HL-60 (cell line): ENCODE results near the gene SLC12A6.

ENCODE experiments used
- DNase-seq, 2 experiments: peaks; one replicate each; pipeline ENCODE4 v3.0.0-alpha.2; 2010 to 2020; ENCODE audit warnings: low read depth in 1 of 2, low spot score in 1 of 2
- H3K27ac ChIP-seq: fragments of 250-450 bp; sonication (Bioruptor Pico); replicated peaks from 2 replicates; pipeline ENCODE4 v1.5.1; 2020; ENCODE audit warnings: mild to moderate bottlenecking, moderate library complexity
- H3K27me3 ChIP-seq: fragments of 250-450 bp; sonication (Bioruptor Pico); 2 replicates; pipeline ENCODE4 v1.5.1; 2021; ENCODE audit warnings: mild to moderate bottlenecking, moderate library complexity; ENCODE audit not compliant: insufficient read depth, poor library complexity, severe bottlenecking
- H3K4me3 ChIP-seq: replicated peaks from 2 replicates; pipeline ENCODE4 v1.5.1; 2011; ENCODE audit warnings: mild to moderate bottlenecking, control low read depth, low read length; ENCODE audit not compliant: insufficient read depth
- CTCF ChIP-seq: IDR thresholded peaks from one replicate; pipeline ENCODE4 v1.5.1; 2011; ENCODE audit warnings: low read length, control low read depth, inconsistent platforms; ENCODE audit not compliant: insufficient read depth
- GABPA ChIP-seq: IDR thresholded peaks from 2 replicates; pipeline ENCODE4 v1.6.1; 2012; ENCODE audit warnings: low read depth
- POLR2AphosphoS5 ChIP-seq: IDR thresholded peaks from 2 replicates; pipeline ENCODE4 v1.6.1; 2012; ENCODE audit warnings: low read depth
- REST ChIP-seq: IDR thresholded peaks from 2 replicates; pipeline ENCODE4 v1.6.1; 2012; ENCODE audit warnings: low read depth; ENCODE audit not compliant: insufficient replicate concordance
- SPI1 ChIP-seq: IDR thresholded peaks from 2 replicates; pipeline ENCODE4 v1.6.1; 2012; ENCODE audit warnings: low read depth, mild to moderate bottlenecking, borderline replicate concordance

SLC12A6 gene

GRCh38 chr15:34335176-34336032 lies 2.2 kb downstream of the SLC12A6 start:
- Histone ChIP-seq H3K27ac (peak overlapping the region; percentile 90), H3K4me3 (peak overlapping the region; percentile 26), H3K27me3 (no peaks in the 10 kb centered on the region)
- TF ChIP-seq REST (no peak), GABPA (no peak), POLR2AphosphoS5 (no peak), SPI1 (no peak), CTCF (no peak)
- DNase-seq, result peak in 1 of 2 experiments; percentile 61

GRCh38 chr15:34334672-34335071 lies 2.9 kb downstream of the SLC12A6 start:
- TF ChIP-seq SPI1, result no peak
- TF ChIP-seq POLR2AphosphoS5, result no peak
- TF ChIP-seq CTCF, result no peak
- no peak for TF ChIP-seq REST
- no peak for TF ChIP-seq GABPA

DNA sequence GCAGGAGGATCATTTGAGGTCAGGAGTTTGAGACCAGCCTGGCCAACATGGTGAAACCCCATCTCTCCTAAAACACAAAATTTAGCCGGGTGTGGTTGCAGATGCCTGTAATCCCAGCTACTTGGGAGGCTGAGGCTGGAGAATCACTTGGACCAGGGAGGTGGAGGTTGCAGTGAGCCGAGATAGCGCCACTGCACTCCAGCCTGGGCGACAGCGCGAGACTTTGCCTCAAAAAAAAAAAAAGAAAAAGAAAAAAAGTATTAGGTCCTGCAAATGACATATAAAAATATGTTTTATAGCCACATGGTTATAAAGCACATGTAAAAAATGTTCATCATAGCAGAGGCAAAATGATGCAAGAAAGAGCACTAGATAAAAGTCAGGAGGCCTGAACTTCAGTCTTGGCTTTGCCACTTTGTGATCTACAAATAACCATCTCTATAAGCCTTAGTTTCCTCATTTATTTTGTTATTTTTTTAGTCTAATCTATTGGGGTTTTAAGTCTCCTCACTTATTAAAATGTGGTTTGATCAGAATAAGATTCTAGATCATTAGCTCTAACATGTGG lies 4.9 kb downstream of the SLC12A6 start:
- Histone ChIP-seq H3K4me3 (no peak overlapping the region), H3K27ac (no peak overlapping the region), H3K27me3 (no peaks in the 10 kb centered on the region)
- no peak for TF ChIP-seq SPI1
- TF ChIP-seq POLR2AphosphoS5, result no peak
- no peak for TF ChIP-seq CTCF
- TF ChIP-seq GABPA, result no peak
- no peak for TF ChIP-seq REST
- no peak for DNase-seq

More at GRCh38 chr15:34334672-34335071, 2.9 kb downstream of the SLC12A6 start:
- peak overlapping the region; percentile 26 for H3K4me3 ChIP-seq
- H3K27ac ChIP-seq, result peak overlapping the region; percentile 90
- no peaks in the 10 kb centered on the region for H3K27me3 ChIP-seq
- DNase-seq, result no peak
